Skin of body (tissue), 2 donors: ENCODE measurements around the gene CTCF. TPM values are rescaled to one million over a fixed set of nuclear protein-coding genes. Genes with fewer than 3 reads are reported as not detected.

Experiments used
- DNase-seq: peaks from one replicate; lab custom pipeline; 2025; lab: John Stamatoyannopoulos, UW
- total RNA-seq: library from RNA; depleted of rRNA; stranded (reverse); fragments of >200 nt; gene quantifications from one replicate; pipeline ENCODE4 v1.2.3, GENCODE V29; 2014

The CTCF gene
- total RNA-seq, 1 donor from 2014 or later, result 36.4 TPM

DNA sequence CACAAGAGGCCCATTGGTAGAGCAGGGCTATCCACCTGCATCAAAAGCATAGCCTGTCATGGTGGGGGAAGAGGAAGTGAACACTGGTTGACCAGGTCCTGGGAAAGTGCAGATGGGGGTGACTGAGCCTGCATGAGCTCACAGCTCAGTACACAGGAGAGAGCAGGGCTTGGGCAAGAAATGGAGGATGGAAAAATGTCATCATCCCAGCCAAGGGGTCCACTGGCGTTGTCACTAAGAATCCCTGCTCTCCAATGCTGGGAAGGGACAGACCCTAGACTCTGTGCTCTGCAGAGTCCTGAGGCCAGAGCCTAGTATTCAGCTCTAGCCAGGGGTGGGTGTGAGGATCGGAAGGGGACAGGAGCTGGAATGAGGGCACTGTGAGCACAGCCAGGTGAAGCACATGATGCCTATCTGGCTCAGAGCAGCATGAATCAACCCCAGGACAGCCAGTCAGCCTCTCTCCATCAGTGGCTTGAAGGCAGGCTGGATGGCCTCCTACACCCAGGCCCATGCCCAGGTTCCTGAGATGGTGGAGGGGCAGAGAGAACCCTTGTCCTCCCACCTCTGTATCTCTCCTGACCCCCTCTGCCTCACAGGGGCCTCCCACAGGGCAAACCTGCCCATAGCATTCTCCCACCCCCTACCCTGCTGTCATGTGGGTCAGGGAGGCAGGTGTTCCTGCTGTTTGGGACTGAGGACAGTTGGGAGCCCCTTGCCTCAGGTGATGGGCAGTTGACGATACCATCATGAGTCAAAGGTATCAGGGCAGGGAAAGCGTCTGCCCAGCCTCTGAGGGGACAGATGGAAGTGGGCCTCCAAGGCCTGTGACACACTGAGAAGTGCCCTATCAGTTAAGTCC lies 13.8 kb upstream of the CTCF start:
- no peak for DNase-seq

- DNase-seq, result no peak
Measured at GRCh38 chr16:67549240-67549639, 13.1 kb upstream of the CTCF start.

- DNase-seq, result no peak
Measured at GRCh38 chr16:67549936-67550335, 12.4 kb upstream of the CTCF start.

- DNase-seq, result no peak
Measured at GRCh38 chr16:67551091-67551490, 11.2 kb upstream of the CTCF start.

DNA sequence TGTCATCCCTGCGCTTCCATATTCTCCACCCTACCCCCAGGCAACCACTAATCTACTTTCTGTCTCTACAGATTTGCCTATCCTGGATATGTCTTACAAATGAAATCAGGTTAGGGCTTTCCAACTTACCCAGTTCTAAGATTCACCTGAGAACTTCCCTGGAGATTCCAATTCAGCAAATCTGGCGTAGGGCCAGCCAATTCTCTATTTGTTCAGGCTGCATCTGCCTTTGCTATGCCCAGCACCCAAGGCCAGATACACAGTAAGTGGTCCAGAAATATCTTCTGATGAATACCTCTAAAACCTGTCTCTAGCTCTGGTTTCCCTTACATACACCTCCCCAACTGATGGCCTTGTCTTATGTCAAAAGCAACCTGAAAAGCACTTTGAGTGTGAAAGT lies 10.4 kb upstream of the CTCF start:
- DNase-seq, result no peak

DNA sequence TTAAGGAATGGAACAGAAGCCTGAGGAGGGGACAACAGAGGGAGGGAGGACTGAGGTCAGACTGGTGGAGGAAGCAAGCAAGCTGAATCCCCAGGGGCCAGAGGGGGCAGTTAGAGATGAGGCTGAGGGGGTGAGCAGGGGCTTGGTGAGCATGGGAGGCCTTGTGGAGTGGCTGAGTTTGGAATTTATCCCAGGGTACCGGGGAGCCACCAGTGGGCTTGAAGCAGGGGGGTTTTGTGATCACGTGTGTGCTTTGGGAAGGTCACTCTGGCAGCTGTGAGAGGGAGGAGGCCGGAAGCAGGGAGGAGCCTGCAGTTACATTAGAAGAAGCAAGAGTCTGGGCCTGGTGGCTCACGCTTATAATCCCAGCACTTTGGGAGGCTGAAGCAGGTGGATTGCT lies 9.8 kb upstream of the CTCF start:
- no peak for DNase-seq

- no peak for DNase-seq
Measured at GRCh38 chr16:67555795-67556212, 6.5 kb upstream of the CTCF start.

DNA sequence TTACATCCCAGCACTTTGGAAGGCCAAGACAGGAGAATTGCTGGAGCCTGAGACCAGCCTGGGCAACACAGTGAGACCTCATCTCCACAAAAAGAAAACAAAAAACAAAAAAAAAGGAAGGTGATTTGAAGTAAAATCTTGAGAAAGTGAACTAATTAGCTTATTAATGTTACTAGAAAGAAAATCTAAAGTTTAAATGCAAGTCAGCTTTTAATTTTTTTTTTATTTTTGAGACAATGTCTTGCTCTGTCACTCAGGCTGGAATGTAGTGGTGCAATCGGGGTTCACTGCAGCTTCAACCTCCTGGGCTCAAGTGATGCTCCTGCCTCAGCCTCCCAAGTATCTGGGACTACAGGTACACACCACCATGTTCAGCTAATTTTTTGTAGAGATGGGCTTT lies 3.5 kb upstream of the CTCF start:
- no peak for DNase-seq

GRCh38 chr16:67560827-67561342 lies 1.4 kb upstream of the CTCF start:
- DNase-seq, result no peak

- DNase-seq, result peak; percentile 71
Measured at GRCh38 chr16:67561501-67561823, 864 bp upstream of the CTCF start.

- peak; percentile 96 for DNase-seq
Measured at GRCh38 chr16:67561824-67562525, 351 bp upstream of the CTCF start.

- peak; percentile 38 for DNase-seq
Measured at GRCh38 chr16:67562918-67563707, 787 bp downstream of the CTCF start.

DNA sequence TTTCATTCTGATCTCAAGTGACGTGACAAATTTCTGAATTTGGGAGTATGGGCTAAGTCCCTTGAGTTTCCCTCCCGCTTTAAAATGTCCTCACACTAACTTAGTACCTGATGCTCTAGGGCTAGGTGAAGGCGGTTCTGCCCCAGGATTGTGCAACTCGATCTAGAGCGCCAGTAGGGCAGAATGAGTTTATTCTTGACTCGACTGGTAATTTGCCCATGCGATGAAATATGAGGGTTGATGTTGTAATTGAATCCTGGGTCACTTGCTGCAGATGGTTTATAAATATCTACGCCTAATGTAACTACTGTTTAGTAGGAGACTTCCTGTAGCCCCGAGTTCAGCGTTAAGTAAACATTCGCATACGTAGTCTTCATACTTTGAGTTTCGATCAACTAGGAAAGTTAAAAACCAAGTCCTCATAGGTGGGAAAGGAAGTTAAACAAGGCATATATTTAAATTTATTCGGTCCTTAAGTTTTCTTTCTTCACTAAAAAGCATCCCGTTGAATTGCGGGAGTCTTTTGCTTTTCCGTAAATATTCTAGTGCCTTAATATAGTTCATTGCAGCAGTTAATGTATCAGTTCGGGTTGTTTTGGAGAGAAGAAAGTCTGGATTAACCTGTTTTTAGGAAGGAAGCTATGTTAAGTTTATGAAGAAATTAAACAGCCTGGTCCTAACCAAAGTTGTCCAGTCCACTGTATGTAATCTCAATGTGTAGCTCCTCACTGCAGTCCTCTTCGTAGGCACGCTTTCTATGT lies 1.6 kb downstream of the CTCF start:
- peak; percentile 27 for DNase-seq

- no peak for DNase-seq
Measured at GRCh38 chr16:67565470-67566100, 3.3 kb downstream of the CTCF start.

DNA sequence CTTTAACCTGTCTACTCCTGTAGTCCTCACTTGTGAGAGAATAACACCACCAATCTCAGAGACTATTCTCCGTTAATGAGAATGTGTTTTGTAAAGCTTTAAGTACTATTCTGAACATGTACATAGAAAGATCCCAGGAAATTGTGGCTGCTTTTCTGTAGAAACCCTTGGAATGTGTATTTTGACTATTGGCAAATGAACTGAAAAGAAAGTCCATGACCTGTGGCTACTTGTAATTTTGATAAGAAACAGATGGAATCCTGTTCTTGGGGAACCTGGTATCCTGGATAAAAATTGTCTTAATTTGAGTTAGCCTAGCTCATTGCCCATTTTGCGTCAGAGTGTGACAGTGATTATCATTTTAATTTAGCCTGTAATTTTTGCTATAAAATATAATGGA lies 9.1 kb downstream of the CTCF start:
- DNase-seq, result no peak

GRCh38 chr16:67571981-67572431 lies 9.7 kb downstream of the CTCF start:
- DNase-seq, result no peak

- DNase-seq, result no peak
Measured at GRCh38 chr16:67579686-67580085, 17.4 kb downstream of the CTCF start.

GRCh38 chr16:67580202-67580601 lies 17.9 kb downstream of the CTCF start:
- DNase-seq, result no peak

DNA sequence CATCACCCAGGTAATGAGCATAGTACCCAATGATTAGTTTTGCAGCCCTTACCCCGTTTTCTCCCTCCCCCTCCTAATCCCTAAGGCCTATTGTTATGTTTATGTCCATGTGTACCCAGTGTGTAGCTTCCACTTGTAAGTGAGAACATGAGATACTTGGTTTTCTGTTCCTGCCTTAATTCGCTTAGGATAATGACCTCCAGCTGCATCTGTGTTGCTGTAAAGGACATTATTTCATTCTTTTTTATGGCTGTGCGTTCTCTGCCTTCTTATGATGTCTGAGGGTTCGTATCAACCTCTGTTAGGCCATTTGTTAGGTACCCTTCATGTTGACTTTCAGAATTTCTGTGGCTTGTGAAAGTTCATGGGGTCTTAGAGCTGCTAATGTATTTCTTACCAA lies 31.0 kb downstream of the CTCF start:
- no peak for DNase-seq

DNA sequence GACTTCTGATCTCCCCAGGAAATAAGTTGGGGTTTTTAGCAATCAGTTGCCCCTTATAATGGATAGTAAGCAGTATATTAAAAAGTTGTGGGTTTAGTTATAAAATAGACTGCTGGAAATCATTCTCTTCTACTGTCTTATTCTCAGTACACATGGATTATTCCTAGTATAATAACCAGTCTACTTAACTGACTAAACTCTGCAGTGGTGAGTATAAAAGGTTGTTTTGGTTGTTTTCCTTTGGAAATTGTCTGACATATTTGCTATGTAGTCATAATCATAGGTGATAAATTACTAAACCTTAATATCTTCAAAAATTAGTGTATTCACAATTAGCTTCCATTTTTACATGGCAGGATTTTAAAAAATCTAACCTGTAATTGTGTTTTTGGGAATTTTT lies 31.4 kb downstream of the CTCF start:
- DNase-seq, result no peak
